ENCODE results near the gene CTNNA2. TPM values are rescaled to one million over a fixed set of nuclear protein-coding genes. Genes with fewer than 3 reads are reported as not detected.

Gene CTNNA2
- total and polyA plus RNA-seq, 12 donors, result 0.09 to 0.57 (median 0.15) TPM; not detected in 9

GRCh38 chr2:80054346-80054675, 541.5 kb downstream of the CTNNA2 start:
- 86 to 92% methylated on average over 2 of the region's 2 CpGs for WGBS, 2 donors

GRCh38 chr2:80057956-80058355, 545.1 kb downstream of the CTNNA2 start:
- H3K36me3 ChIP-seq, result no peaks in the 10 kb centered on the region
- H3K4me1 ChIP-seq, result no peaks in the 10 kb centered on the region
- WGBS, 2 donors, result 92 to 93% methylated on average over 1 of the region's 1 CpG
- no peak overlapping the region for H3K4me3 ChIP-seq
- peaks cover 0 to 10% (median 0%) of the 10 kb centered on the region in 7 donors for H3K27me3 ChIP-seq
- no peak for DNase-seq
- H3K27ac ChIP-seq, result no peak overlapping the region
- intact Hi-C loops (cut with DNase I), result no loop called here
- no peak for ATAC-seq
- no peak for TF ChIP-seq CTCF (IDR thresholded peaks at IDR 0.05)
- H3K9me3 ChIP-seq, result no peaks in the 10 kb centered on the region

More at GRCh38 chr2:80054346-80054675, 541.5 kb downstream of the CTNNA2 start:
- Histone ChIP-seq H3K4me3 (no peak overlapping the region), H3K36me3 (no peaks in the 10 kb centered on the region), H3K9me3 (no peaks in the 10 kb centered on the region), H3K4me1 (no peaks in the 10 kb centered on the region), H3K27me3 (peaks cover 0 to 5% (median 0%) of the 10 kb centered on the region in 7 donors), H3K27ac (no peak overlapping the region)
- TF ChIP-seq CTCF (IDR thresholded peaks at IDR 0.05), result no peak
- intact Hi-C loops (cut with DNase I), result no loop called here
- no peak for DNase-seq
- ATAC-seq, result no peak

- Histone ChIP-seq H3K27ac (no peak overlapping the region), H3K9me3 (no peaks in the 10 kb centered on the region), H3K4me3 (no peak overlapping the region), H3K4me1 (no peaks in the 10 kb centered on the region), H3K27me3 (peaks cover 0 to 10% (median 0%) of the 10 kb centered on the region in 7 donors), H3K36me3 (no peaks in the 10 kb centered on the region)
- no peak for DNase-seq
- TF ChIP-seq CTCF (IDR thresholded peaks at IDR 0.05), result no peak
- whole genome bisulfite sequencing, 2 donors, result 78 to 88% methylated on average over 4 of the region's 4 CpGs
- no peak for ATAC-seq
- intact Hi-C loops (cut with DNase I), result no loop called here
Observed at GRCh38 chr2:80058562-80058961, 545.7 kb downstream of the CTNNA2 start.

GRCh38 chr2:80059447-80059846, 546.6 kb downstream of the CTNNA2 start:
- TF ChIP-seq CTCF (IDR thresholded peaks at IDR 0.05), result no peak
- intact Hi-C loops (cut with DNase I), result no loop called here
- no peak overlapping the region for H3K27ac ChIP-seq
- no peaks in the 10 kb centered on the region for H3K9me3 ChIP-seq
- DNase-seq, result no peak
- ATAC-seq, result no peak
- H3K36me3 ChIP-seq, result no peaks in the 10 kb centered on the region
- no peak overlapping the region for H3K4me3 ChIP-seq
- 74 to 79% methylated on average over 5 of the region's 5 CpGs for WGBS, 2 donors
- peaks cover 0 to 5% (median 0%) of the 10 kb centered on the region in 7 donors for H3K27me3 ChIP-seq
- H3K4me1 ChIP-seq, result no peaks in the 10 kb centered on the region

All from heart right ventricle (tissue), 16 donors.